ENCODE data around the gene BICRA. TPM values are rescaled to one million over a fixed set of nuclear protein-coding genes. Genes with fewer than 3 reads are reported as not detected.

BICRA gene
- total RNA-seq, 1 donor = 10.8 TPM

DNA sequence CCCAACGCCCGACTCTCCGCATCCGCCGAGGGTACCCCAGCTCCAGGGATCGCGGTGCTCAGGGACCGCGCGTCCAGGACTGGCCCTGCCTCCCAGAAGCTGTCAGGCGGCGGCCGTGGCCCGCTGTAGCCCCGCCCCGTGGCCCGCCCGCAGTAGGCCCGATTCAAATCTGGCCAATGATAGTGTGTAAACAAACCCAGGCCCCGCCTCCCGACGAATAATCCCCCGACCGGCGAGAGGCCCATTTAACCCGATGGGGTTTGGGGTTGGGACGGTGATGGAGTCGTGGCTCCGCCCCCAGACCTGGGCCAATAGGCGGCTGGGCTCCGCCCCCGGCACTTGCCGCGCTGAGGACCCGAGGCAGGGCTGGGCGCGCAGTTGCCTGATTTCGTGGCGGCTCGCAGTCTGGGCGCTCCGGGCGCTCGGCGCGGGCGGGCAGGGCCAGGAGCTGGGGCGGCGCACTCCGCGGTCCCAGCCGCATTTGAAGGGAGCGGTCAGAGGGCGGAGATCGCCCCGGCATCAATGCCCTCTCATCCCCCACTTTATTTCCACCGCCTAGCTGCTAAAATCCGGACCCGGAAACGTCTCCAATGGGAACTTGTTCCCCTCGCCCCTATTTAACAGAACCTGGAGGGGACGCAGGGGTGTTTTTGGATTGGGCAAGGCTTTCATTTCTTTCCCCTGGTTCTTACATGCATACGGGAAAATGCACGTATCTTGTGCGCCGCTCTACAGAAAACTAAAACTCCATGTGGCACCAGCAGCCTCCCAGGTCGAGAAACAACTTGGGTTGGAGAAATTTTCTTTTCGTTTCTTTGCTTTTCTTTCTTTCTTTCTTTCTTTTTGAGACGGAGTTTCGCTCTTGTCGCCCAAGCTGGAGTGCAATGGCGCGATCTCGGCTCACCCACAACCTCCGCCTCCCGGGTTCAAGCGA lies 8.4 kb upstream of the BICRA start:
- DNase-seq (ENCODE audit: low read depth in 2 of 3, low spot score in 2 of 3) = peak; percentile 92 to 99 (median 99)

DNA sequence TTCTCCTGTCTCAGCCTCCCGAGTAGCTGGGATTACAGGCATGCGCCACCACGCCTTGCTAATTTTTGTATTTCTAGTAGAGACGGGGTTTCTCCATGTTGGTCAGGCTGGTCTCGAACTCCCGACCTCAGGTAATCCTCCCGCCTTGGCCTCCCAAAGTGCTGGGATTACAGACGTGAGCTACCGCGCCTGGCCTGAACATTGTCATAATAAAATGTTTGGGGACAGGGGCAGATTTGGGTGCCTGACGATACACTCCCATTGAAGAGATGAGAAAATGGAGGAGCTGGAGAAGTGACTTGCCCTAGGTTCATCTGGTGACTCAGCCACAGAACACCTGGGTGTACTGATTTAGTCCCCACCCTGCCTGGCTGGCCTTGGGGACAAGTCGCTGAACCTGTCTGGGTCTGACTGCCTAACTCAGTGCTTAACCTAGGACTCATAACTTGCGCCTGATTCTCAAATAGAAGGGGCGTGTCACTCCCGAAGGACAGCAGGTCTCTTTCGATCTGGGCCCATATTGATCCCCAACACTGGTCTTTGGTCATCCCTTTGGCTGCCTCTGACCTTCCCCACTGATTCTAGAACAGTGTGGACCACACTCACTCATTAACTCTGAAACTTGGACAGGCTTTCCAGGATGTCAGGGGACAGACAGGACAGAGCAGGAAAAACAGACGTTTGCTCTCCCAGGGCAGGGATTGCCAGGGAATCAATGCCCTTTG lies 7.6 kb upstream of the BICRA start:
- DNase-seq (ENCODE audit: low read depth in 2 of 3, low spot score in 2 of 3) = no peak

DNA sequence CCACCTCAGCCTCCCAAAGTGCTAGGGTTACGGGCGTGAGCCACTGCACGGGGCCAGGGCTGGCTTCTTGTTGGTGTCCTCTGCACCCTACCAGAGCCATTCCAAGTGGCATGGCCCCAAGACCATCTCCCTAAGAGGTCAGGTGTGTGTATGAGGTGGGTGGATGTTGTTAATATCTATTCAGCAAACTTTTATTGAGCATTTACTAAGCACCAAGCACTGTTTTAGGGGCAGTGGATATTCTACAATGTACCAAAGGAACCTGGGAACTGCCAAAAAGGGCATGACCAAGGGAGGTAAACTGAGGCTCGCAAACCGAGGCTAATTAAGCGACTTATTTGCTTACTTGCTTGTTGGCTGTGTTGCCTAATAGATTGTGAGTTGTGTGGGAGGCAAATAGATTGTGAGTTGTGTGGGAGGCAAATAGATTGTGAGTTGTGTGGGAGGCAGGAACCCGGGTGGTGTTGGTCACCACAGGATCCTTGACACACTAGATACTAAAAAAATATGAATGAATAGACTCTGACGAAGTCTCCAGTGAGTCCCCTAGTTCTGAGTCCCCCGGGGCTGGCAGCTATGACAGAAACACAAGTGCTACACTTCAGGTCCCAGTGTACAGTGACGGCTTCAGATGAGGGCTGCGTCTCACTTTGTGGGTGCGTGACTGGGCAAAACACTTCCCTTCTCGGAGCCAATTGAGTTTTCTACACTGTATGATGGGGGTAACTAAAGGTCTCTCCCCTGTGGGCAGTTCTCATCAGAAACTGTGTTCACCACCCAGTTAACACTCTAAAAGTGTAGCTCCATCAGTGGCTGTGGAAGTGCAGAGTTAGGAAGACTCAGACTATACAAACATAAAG lies 5.0 kb upstream of the BICRA start:
- DNase-seq (ENCODE audit: low read depth in 2 of 3, low spot score in 2 of 3) = peak in 1 of 3 donors; percentile 52

DNA sequence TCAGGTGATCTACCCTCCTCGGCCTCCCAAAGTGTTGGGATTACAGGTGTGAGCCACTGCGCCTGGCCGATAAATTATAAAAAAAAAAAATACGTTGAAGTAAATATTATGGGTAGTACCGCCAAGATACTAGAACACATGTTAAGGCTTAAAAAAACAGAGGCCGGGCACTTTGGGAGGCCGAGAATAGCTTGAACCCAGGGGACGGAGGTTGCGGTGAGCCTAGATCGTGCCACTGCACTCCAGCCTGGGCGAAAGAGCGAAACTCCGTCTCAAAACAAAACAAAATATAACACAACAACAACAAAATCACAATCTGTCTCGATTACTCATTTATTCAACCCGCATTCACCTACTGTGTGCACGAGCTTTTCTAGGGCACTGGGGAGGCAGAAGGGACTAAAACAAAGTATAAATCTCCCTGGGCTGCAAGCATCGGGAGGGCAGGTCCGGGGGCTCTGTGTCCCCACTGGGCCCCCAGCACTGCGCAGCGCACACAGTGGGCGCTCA lies 1.3 kb upstream of the BICRA start:
- no peak for DNase-seq (ENCODE audit: low read depth in 2 of 3, low spot score in 2 of 3)

DNA sequence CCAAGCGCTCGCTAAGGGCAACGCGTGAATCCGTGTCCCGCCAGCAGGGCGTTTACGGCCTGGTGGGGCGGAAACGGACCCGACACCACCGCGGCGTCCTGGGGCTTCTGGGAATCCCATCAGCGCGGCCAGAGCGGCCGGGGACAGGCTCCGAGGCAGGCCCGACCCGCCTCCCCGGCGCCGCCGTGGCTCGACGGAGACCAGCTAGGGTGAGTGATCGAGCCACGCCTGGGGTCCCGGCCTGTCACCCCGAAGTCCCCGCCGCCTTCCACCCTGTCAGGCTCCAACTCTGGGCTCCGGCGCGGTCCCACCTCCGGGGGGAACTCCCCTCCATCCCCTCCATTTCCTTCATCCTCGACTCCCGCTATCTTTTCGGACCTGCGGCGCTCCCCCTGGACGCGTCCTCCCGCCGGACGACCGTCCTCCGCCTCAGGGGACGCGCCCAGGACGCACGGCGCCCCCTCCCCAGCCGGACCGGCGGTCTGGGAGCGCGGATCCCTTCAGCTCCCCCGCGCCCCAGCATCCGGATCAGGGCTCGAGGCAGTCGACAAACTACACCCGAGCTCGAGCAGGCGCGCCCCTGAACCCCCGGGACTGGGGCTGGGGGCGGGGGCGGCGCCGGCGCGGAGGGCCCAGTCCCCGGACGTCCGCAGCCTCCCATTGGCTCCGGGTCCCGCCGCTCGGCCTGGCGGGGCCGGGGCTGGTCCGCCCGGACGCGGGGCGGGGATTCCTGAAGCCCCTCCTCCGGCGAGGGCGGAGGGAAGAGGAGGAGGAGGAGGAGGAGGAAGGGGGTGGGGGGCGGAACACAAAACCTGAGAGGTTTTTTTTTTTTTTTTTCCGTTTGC lies 638 bp upstream of the BICRA start:
- DNase-seq (ENCODE audit: low read depth in 2 of 3, low spot score in 2 of 3) = peak; percentile 86 to 96 (median 94)

DNA sequence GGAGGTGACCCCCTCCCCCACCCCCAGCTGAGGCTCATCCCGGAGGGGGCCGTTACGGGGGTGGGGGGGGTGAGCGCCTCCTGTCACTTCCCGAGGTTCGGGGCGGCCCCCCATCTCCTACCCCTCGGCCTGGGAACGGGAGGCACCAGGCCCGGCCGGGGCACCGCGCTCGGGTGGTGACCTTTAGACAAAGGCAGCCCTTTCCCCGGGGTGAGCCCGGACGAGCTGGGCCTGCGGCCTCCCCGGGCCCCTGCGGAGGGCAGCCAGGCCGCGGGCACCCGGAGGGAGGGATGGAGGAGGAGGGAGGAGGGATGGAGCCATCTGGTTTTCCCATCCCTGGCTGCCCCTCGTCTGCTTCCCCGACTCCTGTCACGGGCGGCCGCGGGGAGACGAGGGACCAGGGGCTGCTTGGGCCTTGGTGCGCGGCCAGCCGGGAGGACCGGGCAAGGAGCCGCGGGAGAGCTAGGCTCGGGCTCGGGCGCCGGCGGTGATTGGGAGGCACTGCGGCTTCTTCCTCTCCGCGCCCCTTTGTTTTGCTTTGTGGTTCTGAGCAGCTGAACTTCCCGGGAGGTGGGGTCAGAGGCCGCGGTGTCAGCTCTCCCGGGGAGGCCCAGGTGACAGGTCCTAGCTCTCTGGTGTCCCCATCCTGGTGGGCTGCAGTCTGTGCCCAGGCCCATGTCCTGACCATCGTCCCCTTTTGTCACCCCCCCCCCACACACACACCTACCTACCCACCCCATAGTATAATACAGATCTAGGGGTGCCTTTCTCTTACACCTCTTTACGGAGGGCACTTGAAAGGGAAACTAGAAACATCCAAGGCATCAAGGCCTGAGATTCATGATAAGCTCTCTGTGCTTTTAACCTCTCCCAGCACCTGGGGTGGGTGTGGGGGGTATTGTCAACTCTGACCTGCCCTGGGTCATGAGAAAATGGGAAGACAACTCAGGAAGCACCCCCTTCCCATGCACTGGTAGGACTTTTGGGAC lies 1.3 kb downstream of the BICRA start:
- DNase-seq (ENCODE audit: low read depth in 2 of 3, low spot score in 2 of 3) = peak in 2 of 3 donors; percentile 41 to 46

DNA sequence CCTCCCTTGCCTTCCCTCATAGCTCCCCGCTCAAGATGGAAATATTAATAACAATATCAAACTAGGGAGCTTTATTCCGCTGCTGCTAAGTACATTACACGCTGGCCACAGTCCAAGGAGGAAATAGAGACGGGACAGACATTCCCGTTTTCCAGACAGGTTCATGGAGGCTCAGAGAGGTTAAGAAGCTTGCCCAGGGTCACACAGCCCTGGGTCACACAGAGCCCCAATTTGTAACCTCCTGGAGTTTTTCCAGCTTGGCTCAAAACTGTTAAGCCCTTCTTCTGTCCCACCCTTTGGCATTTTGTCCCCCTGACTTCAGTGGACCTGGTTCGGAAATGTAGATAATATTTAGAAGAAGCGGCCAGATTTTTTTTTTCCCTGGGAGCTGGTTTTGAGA lies 2.0 kb downstream of the BICRA start:
- DNase-seq (ENCODE audit: low read depth in 2 of 3, low spot score in 2 of 3) = no peak

DNA sequence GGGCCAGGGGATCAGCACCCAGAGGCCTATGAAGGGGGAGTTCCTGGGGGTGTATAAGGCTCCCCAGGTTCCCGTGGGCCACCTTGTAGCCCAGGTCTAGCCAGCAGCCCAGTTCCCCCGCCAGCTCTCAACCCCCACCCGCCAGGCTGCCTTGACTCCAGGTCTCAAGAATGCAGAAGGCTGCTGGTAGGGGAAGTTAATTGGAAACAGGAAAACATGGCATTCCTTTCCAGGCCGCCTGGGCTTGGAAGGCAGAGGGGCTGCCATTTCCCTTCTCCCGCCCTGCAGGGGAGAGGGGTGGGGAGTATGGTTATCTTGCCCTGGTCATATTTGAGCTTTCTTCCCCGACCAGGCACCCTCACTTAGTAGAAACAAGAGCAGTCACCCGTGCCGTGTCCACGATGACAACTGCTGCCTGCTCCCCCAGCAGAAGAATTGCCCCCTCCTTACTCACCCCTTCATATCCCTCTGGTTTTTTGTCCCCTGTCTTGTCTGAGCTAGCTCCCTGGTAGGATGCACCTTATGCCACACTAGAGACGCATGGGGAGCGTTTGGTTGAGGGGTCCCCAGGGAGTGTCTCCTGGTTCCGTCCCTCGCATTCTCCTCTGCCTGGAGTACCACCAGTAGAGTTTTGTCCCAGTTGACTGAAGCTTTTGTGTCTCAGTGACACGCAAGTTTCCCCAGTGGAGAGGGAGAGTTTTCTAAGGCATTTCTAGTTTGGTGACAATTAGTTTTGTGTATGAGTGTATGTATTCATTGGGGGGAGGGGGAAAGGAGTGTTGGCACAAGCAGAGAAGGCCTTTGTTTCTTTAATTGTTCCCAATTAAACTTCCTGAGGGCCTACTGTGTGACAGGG lies 4.5 kb downstream of the BICRA start:
- DNase-seq (ENCODE audit: low read depth in 2 of 3, low spot score in 2 of 3) = no peak

DNA sequence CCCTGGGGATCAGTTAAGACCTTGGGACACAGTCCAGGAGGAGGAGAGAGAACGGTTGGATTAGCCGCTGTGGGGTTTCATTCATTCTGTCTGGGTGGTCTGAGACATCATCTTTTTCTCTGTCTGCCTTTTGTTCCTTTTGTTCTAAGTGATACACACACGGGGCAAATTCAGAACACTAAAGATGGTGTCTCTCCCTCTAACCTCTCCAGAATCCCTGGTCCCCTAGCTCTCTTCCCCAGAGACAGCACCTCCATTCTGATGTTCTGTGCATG lies 5.0 kb downstream of the BICRA start:
- no peak for DNase-seq (ENCODE audit: low read depth in 2 of 3, low spot score in 2 of 3)

DNA sequence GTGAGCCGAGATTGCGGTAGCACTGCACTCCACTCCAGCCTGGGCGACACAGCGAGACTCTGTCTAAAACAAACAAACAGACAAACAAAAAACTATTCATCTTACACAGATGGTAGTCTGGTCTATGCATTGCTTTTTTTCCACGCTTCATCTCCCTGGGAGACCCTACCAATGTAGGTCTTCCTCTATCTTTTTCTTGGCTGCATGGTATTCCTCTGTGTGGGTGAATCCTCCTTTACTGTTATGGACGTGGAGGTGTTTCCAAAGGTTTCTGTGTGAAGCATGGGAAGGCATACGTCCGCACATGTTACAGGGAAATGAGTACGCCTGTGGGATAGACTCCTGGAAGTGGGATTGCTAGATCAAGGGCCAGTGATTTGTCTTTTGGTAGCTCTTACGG lies 5.6 kb downstream of the BICRA start:
- no peak for DNase-seq (ENCODE audit: low read depth in 2 of 3, low spot score in 2 of 3)

DNA sequence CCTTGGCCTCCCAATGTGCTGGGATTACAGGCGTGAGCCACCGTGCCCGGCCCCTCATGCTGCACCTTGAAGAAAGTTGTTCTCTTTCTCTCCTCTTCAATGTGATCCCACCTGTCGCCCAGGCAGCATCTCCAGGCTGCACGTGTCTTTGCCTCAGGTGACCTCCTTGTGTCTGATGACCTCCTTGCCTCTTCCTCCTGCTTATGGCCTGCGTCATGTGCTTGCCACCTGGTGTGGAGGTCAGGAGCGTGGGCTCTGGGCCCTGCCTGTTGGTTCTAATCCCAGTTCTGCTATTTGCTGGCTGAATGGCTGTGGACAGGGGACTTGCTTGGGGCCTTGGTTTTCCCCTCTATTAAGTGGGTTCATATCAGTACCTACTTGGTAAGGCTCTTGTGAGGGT lies 6.3 kb downstream of the BICRA start:
- no peak for DNase-seq (ENCODE audit: low read depth in 2 of 3, low spot score in 2 of 3)

DNA sequence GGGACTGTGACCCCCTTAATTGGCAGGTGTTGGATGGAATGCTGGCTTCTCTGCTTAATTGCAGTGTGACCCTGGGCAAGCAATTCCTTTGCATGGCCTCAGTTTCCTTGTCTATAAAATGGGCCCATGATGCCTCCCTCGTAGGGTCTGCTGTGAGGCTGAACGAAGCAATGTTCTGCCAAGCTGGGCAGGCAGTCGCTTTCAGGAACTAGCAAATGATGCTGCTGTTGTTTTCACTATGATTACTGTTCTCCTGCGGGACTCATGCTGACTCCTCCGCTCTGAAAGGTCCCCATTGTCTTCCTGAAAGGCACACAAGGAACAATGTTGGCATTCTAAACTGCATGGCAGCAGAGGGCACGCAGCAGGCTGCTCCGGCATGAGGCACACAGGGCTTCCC lies 6.8 kb downstream of the BICRA start:
- DNase-seq (ENCODE audit: low read depth in 2 of 3, low spot score in 2 of 3) = no peak

DNA sequence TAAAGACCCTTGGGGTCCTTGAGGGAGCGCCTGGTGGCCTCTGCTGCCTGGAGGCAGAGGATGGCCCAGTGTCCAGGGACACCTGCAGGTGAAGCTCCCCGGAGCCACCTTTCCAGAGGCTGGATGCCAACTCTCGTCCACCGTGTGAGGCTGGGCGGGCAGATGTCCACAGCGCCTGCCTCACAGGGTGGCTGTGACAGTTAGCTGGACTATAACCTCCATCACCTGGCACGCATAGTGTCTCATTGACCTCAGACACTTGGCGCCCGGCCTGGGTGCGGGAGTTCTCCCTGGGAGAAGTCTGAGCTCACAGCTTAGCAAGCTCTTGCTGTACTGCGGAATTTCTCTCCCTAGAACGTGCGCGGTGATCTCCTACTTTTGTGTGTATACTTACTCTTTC lies 9.8 kb downstream of the BICRA start:
- no peak for DNase-seq (ENCODE audit: low read depth in 2 of 3, low spot score in 2 of 3)

DNA sequence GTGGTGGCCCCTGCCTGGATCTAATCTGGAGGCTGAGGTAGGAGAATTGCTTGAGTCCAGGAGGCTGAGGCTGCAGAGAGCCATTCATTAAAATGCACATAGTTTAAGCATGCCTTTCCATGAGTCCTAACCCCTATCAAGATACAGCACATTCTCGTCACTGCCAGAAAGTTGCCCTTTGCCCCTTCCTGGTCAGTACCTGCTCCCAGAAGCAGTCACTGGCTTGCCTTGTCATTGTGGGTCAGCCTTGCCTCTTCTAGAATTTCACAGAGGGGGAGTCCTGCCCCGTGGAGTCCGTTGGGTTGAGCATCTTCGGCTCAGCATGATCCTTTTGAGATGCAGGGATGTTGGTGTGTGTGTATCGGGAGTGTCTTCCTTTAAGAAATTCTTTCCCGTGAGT lies 10.8 kb downstream of the BICRA start:
- no peak for DNase-seq (ENCODE audit: low read depth in 2 of 3, low spot score in 2 of 3)

DNA sequence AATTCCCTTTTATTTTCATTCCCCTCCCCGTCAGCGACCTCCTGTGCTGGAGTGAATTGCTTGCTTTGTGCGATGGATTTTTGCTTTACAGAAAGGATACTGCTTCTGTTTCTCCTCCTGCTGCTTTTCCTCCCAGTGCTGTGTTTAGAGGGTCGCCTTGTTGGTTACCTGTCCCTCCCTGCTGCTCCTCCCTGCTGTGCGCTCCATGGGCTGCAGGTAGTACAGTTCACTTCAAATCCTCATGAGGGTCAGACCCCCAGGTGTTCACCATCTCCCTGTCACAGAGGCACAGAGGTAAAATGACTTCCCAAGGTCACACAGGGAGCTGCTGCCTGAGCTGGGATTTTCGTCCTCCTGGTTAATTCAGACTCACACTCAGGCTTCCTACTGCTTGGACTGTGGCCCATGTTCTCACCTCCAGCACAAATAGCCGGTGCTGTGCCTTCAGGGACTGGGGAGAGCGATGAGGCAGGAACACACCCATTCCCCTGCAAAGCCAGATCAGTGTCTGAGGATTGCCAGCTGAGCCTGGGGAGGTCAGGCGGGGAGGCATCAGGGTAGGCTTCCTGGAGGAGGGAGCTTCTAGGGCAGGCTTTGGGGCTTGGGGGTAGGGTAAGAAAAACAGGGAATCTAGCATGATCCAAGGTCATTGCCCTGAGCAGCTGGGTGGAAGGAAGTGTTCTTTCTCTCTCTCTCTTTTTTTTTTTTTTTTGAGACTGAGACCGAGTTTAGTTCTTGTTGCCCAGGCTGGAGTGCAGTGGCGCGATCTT lies 14.4 kb downstream of the BICRA start:
- no peak for DNase-seq (ENCODE audit: low read depth in 2 of 3, low spot score in 2 of 3)

DNA sequence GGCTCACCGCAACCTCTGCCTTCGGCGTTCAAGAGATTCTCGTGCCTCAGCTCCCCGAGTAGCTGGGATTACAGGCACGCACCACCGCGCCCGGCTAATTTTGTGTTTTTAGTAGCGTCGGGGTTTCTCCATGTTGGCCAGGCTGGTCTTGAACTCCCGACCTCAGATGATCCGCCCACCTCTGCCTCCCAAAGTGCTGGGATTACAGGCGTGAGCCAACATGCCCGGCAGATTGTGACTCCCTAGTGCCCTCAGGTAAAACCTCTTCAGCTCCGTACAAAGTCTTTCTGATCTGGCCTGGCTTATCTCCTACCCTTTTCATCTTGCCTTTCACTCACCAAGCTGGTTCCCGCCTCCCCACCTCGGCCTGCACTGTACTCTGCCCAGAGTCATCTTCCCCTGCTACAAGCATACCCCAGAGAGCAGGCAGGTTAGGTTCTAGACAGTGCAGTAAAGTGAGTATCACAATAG lies 15.0 kb downstream of the BICRA start:
- DNase-seq (ENCODE audit: low read depth in 2 of 3, low spot score in 2 of 3) = no peak

DNA sequence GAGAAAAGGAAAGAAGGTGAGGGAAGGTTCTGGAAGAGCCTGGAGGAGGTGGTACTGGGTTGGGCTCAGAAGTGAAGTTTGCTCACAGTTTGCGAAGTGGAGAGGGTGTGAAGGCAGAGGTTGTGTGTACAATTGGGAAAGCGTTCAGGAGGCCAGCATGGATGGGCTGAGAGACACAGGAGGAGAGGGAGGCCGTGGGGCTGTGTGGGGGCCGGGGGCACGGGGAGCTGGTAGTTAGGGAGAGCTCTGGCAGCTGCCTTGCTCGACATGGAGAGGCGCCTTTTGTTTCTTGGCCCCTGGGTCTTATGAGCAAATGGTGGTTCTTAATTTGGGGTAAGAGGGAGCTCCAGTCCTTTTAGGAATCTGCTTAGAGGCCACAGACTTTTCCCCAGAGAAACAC lies 16.7 kb downstream of the BICRA start:
- no peak for DNase-seq (ENCODE audit: low read depth in 2 of 3, low spot score in 2 of 3)

All from hematopoietic multipotent progenitor cell (in vitro differentiated cells).